Kidney (tissue), 14 donors: ENCODE data around the gene P3H4. TPM values are rescaled to one million over a fixed set of nuclear protein-coding genes. Genes with fewer than 3 reads are reported as not detected.
"Not testable (repeated sequence)": the region's sequence is repeated elsewhere in the genome, so short reads cannot be mapped to it uniquely, and the experiment has no call there.

Experiments used
- DNase-seq, 5 donors: peaks; one replicate each; pipeline ENCODE4 v3.0.0-alpha.2; 2013 to 2020
- FAIRE-seq: peaks from 2 replicates; lab custom pipeline; 2012; peaks lifted over from hg19 to GRCh38; lab: Jason Lieb, UNC
- H3K27ac ChIP-seq, 2 donors: one replicate each; pipeline ENCODE4 v1.7.0; 2013; ENCODE audit warnings: low read depth in 2 of 2, low read length in 2 of 2, inconsistent platforms in 1 of 2
- H3K27me3 ChIP-seq: one replicate; pipeline ENCODE4 v1.7.1; 2013; ENCODE audit warnings: low read length, inconsistent platforms; ENCODE audit not compliant: control insufficient read depth, insufficient read depth
- H3K36me3 ChIP-seq, 3 donors: one replicate each; pipeline versions ENCODE4 v1.7.0 to v1.7.1; 2013; ENCODE audit warnings: low read length in 3 of 3, control low read depth in 1 of 3, inconsistent platforms in 1 of 3; ENCODE audit not compliant: insufficient read depth in 3 of 3, control insufficient read depth in 2 of 3
- H3K4me1 ChIP-seq, 3 donors: one replicate each; pipeline versions ENCODE4 v1.7.0 to v1.7.1; 2013; ENCODE audit warnings: low read length in 3 of 3, inconsistent platforms in 1 of 3, low read depth in 1 of 3; ENCODE audit not compliant: control insufficient read depth in 2 of 3, insufficient read depth in 2 of 3
- H3K4me3 ChIP-seq, 3 donors: one replicate each; pipeline versions ENCODE4 v1.7.0 to v1.8.1; 2013; ENCODE audit warnings: low read length in 3 of 3, control low read depth in 1 of 3, inconsistent platforms in 1 of 3
- H3K9ac ChIP-seq, 3 donors: one replicate each; pipeline versions ENCODE4 v1.7.0 to v1.7.1; 2013; ENCODE audit warnings: low read length in 3 of 3, control low read depth in 1 of 3, inconsistent platforms in 1 of 3
- H3K9me3 ChIP-seq, 3 donors: one replicate each; pipeline versions ENCODE4 v1.7.0 to v1.7.1; 2013; ENCODE audit warnings: low read length in 3 of 3, control low read depth in 1 of 3, inconsistent platforms in 1 of 3; ENCODE audit not compliant: control insufficient read depth in 2 of 3, insufficient read depth in 1 of 3
- CTCF ChIP-seq: IDR thresholded peaks from 3 replicates; pipeline ENCODE4 v1.5.1; 2012; ENCODE audit warnings: mild to moderate bottlenecking, moderate library complexity, borderline replicate concordance; ENCODE audit not compliant: insufficient read depth; ENCODE audit errors: extremely low read depth
- intact Hi-C: fragments of 100-400 bp; cut with DNase I; formaldehyde crosslinking; loops from one replicate; pipeline ENCODE4 v1.11.1; 2022
- polyA plus RNA-seq: library from polyadenylated mRNA; stranded (reverse); fragments of 350-450 nt; fragmentation: Illumina TruSeq; extraction: RNeasy Lipid Tissue Mini Kit (QIAGEN cat#74804); gene quantifications from one replicate; pipeline ENCODE4 v1.2.3, GENCODE V29; 2014; ENCODE audit warnings: low read depth, low replicate concordance; ENCODE audit not compliant: insufficient read depth
- total RNA-seq: library from RNA; stranded (reverse); fragmentation: NEBNext Ultra II Directional; extraction: Animal tissue kit (Norgen Biotek cat#: 25700); gene quantifications from one replicate; pipeline ENCODE4 v1.2.1, GENCODE V29; 2021
- donor health status: control.
- donor health status: control.
- donor health status: control.
- donor health status: control.
- donor health status: control.
- donor health status: DM: yes; HTN: yes; CAD: no.
- donor health status: Normal renal cell carcinoma (clear cell type).

The P3H4 gene
- total and polyA plus RNA-seq, 2 donors from 2014 or later: 13.6 to 13.7 TPM

GRCh38 chr17:41835214-41835799 lies 23.6 kb upstream of the P3H4 start:
- H3K36me3 ChIP-seq: peaks cover 0 to 9% (median 2%) of the 10 kb centered on the region in 3 donors
- peaks cover 0 to 4% (median 0%) of the 10 kb centered on the region in 3 donors for H3K4me1 ChIP-seq
- no peaks in the 10 kb centered on the region for H3K27me3 ChIP-seq
- H3K4me3 ChIP-seq: peak overlapping the region; percentile 39 to 70 (median 51)
- intact Hi-C loops: no loop called here
- TF ChIP-seq CTCF: no peak
- H3K9me3 ChIP-seq: no peaks in the 10 kb centered on the region
- DNase-seq (no peak), FAIRE-seq (no peak)
- no peak overlapping the region for H3K27ac ChIP-seq
- H3K9ac ChIP-seq: peak overlapping the region; percentile 23 to 77 (median 68)

GRCh38 chr17:41829961-41830360 lies 18.2 kb upstream of the P3H4 start:
- H3K9ac ChIP-seq, H3K27me3 ChIP-seq, FAIRE-seq, DNase-seq, H3K4me1 ChIP-seq, intact Hi-C loops, H3K27ac ChIP-seq, H3K4me3 ChIP-seq, H3K9me3 ChIP-seq: not testable (repeated sequence)
- H3K36me3 ChIP-seq: peaks cover 5 to 27% (median 7%) of the 10 kb centered on the region in 3 donors

GRCh38 chr17:41825175-41825845 lies 13.6 kb upstream of the P3H4 start:
- H3K9me3 ChIP-seq: no peaks in the 10 kb centered on the region
- FAIRE-seq: no peak
- no peak overlapping the region for H3K27ac ChIP-seq
- H3K4me1 ChIP-seq: no peaks in the 10 kb centered on the region
- intact Hi-C loops: no loop called here
- no peak for TF ChIP-seq CTCF
- H3K4me3 ChIP-seq: no peak overlapping the region
- no peaks in the 10 kb centered on the region for H3K27me3 ChIP-seq
- H3K9ac ChIP-seq: no peak overlapping the region
- DNase-seq: peak in 1 of 5 donors; percentile 66
- peaks cover 5 to 24% (median 7%) of the 10 kb centered on the region in 3 donors for H3K36me3 ChIP-seq

GRCh38 chr17:41824086-41824485 lies 12.3 kb upstream of the P3H4 start:
- no peak for FAIRE-seq
- Histone ChIP-seq H3K36me3 (peaks cover 0 to 16% (median 2%) of the 10 kb centered on the region in 3 donors), H3K4me1 (no peaks in the 10 kb centered on the region), H3K27ac (no peak overlapping the region), H3K4me3 (no peak overlapping the region), H3K9me3 (no peaks in the 10 kb centered on the region), H3K27me3 (no peaks in the 10 kb centered on the region), H3K9ac (no peak overlapping the region)
- DNase-seq: peak in 1 of 5 donors; percentile 51
- intact Hi-C loops: no loop called here
- no peak for TF ChIP-seq CTCF
